IPS DF 19.7 (cell line): ENCODE measurements around the gene FANCD2.
"Not testable (repeated sequence)": the region's sequence is repeated elsewhere in the genome, so short reads cannot be mapped to it uniquely, and the experiment has no call there.

ENCODE experiments used
- DNase-seq: peaks from one replicate; pipeline ENCODE4 v3.0.0-alpha.2; 2013; ENCODE audit warnings: low read depth, low spot score

FANCD2 gene

DNA sequence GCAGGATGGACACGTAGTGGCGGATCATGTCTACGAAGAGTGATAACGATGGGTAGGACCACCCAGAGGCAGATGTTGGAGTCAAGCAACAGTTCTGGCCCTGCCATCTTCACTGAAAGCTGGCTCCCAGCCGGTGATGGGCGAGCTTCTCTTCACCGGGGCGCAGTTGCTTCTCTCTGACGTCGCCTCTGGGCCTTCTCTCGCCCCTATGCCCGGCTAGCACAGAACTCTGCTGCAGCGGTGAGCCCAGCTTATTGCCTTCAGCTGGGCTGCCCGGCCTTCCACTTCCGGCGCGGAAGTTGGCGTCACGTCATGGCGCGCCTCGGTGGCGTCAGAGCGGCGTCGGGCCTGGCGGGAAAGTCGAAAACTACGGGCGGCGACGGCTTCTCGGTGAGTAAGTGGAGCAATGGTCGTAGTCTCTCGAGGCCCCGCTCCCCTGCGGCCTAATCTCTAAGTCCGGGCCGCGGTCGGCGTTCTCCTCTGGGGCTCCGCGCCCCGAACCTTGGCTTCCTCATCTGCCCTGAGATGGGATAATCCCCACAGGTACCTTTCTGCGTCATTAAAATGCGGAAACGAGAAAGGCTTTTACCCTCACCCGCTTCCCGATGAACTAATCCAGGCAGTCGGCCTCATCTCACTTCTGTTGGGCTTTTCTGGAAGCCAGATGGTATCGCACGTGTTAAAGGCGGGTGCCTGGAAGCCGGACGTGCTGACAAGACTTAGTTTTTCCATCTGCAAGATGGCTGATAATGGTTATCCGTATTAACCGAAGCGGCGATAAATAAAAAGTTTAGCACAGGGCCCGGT is at the start of gene FANCD2:
Gene FANCD2 (plus strand): TSS at position 354 of the 807 bp plus-strand sequence. CDS start 2,221 bp downstream, outside the sequence.
- no peak for DNase-seq

DNA sequence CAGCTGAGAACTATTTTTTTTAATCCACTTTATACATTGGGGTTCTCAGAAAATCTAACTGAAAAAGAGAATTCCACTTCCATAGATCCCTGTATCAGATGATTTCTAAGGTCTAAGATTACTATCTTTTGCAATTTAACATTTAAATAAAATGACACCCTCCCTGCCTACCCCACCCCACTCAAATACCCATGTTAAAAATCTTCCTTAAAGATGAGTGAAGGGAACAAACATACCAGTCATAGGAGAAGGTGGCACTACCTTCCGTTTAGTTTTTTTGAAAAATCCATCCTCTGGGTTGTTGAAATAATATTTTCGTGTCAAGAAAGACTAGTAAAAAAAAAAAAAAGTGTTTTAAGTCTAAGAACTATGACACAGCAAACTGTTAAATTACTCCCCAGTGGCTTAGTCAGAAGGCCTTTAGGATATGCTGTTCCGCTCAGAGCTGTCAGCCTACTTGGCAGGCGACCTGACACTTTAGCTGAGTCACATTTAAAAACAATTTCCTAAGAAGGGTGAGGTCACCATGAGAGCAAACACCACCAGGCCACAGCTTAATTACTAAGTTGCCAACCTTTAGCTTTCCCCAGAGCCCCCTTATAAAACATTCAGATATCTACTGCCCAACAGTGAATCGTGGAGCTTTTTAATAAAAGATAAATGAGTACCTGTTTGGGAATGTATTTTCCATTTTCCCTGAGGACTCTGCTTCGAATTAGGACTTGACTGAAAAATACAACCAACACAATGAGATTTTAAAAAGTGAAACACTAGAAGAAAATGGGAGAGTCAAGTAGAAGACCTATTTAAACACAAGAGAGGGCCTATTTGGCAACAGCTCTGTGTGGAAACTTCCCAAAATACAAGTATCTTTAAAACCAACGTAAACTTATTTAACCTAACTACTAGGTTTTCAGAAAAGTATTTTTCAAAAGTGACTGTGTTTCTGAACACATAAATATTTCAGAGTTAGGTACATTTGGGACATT is 49.2 kb upstream of the FANCD2 start:
- DNase-seq: no peak

DNA sequence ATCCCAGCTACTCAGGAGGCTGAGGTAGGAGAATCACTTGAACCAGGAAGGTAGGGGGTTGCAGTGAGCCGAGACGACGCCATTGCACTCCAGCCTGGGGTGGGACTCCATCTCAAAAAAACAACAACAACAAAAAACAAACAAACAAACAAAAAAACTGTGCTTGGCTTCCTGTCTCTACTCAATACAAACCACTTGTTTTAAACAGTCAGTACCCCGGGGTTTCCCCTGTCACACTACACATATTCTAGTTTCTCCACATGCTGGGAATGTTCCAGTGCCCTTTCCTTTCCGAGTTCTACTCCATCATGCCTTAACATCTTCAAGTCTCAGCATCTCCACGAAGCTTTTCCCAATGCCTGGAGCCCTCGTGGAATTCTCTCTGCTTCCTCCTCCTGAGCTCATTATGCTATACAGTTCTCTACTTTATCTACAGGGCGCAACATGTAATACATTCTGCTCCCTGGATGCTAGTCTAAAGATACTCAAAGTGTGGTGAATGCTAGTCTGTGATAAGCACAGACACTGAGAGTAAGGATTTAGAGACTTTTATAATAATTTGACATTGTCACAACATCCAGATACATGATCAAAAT is 47.4 kb upstream of the FANCD2 start:
- no peak for DNase-seq

GRCh38 chr3:9980251-9980650 is 46.0 kb upstream of the FANCD2 start:
- DNase-seq: no peak

DNA sequence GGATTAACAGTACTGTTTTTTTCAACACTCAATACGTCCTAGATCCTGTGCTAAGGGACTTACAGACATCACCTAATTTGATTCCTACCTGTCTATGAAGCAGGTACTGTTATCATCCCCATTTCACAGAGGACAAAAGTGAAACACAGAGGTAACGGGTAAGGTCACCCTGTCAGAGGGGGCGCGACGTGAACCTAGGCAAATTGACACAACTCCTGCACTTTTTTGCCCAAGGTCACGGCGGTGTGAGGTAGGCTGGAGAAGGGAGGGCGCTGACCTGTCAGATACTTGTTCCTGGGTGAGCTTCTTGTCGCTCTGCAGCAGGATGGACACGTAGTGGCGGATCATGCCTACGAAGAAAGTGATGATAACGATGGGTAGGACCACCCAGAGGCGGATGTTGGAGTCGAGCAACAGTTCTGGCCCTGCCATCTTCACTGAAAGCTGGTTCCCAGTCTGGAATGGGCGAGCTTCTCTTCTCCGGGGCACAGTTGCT is 40.0 kb upstream of the FANCD2 start:
- DNase-seq: no peak

DNA sequence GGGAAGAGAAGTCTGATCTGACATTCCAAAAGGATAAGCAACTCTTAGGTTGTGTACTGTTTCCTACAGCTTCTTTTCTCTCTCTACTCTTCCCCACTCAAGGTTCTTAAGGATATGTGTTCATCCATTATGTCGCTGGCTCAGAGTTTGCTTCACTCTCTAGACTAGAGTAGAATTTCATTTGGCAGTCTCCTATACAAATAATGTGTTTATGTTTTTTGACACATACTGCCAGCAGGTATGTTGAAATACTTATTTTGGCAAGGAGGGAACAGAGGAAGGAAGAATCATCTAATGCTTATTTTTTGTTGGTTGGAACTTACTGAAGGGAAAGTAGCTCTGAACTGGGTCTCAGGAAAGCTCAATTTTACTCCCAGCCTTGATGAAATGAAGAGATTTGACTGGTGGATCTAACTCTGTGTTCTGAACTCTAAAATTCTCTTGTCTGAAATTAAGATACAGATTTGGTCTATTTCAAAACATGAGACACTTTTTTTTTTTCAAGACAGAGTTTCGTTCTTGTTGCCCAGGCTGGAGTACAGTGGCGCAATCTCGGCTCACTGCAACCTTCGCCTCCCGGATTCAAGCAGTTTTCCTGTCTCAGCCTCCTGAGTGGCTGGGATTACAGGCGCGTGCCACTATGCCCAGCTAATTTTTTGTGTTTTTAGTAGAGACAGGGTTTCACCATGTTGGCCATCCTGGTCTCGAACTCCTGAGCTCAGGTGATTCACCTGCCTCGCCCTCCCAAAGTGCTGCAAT is 32.0 kb upstream of the FANCD2 start:
- DNase-seq: no peak

DNA sequence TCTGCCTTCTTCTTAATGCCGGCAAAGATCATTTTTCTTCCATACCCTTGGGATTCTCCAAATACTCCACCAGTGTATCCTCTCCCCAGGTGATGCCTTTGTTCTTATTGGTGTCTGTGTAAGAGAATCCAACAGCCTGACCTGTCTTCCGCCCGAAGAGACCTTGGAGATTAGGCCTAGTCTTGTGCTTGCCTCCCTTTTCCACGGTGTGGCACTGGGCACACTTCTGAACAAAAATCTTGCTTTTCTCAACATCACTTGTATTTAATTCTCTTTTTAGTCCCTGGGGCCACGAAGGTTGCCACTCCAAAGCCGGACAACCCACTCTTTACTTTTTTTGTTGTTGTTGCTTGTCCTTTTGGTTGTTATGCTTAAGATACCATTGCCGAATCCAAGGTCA is 25.6 kb upstream of the FANCD2 start:
- DNase-seq: no peak

DNA sequence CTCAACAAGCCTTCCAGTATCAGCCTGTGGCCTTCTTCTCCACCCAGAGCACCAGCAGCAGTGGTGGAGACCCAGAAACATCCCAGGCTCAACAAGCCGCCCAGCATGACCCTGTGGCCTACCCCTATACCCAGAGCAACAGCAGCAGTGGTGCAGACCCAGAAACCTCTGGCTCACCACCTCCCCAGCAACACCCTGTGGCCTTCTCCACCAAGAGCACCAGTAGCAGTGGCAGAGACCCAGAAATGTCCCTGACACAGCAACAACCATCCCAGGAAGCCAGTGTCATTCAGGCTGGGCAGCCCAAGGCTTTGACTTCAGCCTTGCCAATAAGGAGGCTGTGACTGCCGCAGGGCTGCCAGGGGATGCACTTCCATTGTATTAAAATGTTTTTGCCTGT is 23.3 kb upstream of the FANCD2 start:
- no peak for DNase-seq

DNA sequence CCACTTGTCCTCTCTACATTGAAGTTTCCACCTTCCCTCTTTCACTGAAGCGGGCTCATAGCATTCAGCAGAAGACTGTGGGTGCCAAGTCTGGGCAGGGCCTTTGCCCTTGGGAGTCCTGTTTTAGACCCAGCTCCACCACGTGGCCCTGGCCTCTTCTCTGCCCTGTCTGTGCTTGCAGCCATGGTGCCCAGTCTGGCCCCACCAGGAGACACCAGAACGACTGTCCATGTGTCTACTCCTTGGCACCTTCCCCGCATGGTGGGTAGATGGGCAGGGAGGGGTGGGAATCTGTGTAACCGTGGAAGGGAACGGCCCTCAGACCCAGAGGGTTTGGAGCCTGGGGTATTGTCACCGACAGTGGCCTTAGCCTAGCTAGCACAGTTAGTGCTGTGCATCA is 21.7 kb upstream of the FANCD2 start:
- no peak for DNase-seq

DNA sequence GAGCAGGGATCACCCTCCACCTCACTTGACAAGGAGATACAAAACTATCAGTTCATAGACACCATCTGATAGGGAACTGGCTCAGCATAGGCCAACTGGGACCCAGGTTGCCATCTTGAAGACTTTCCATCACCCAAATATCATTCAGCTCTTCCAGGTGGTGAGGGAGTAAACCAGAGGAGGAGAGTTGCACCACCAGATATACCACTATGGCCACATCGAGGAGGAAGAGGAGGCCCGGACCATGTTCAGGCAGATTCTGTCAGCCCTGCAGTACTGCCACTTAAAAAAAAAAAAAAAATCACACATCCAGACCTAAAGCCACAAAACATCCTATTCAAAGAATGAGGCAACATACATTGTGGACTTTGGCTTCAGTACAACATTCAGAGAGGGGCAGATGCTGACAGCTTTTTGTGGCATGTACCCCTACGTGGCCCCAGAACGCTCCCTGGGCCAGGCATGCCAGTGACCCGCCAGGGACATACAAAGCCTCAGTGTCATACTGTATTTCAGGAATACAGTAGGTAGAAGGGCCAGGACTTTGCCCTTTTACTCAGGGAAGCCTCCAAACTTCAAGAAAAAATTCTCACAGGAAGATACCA is 21.2 kb upstream of the FANCD2 start:
- no peak for DNase-seq

GRCh38 chr3:10006048-10006761 is 20.0 kb upstream of the FANCD2 start:
- no peak for DNase-seq

GRCh38 chr3:10006762-10007090 is 19.5 kb upstream of the FANCD2 start:
- no peak for DNase-seq

GRCh38 chr3:10007126-10007782 is 19.0 kb upstream of the FANCD2 start:
- DNase-seq: no peak

- DNase-seq: not testable (repeated sequence)
Measured at GRCh38 chr3:10008216-10008587, 18.0 kb upstream of the FANCD2 start.

- DNase-seq: no peak
Measured at GRCh38 chr3:10008588-10009344, 17.5 kb upstream of the FANCD2 start.

DNA sequence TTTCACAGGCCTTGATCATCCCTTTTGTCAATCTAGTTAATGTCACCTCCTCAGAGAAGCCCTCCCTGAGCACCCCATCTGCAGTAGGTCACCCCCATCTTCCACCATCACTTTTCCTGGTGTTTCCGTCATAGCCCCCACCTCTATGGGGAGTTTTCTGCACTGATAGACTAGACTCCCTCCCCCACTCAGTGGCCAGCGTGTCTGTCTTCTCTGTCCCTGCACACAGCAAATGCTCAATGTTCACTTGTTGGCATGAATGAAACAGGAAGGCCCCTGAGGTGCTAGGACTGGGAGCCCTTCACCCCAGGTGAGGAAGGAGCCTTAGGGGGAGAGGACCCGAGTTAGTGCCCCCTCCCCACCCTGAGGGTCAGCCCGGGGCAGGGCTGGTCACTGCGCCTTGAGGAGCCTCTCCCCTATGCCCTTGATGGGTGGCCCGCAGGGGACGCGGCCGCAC is 15.8 kb upstream of the FANCD2 start:
- no peak for DNase-seq

GRCh38 chr3:10010878-10011465 is 15.3 kb upstream of the FANCD2 start:
- no peak for DNase-seq

DNA sequence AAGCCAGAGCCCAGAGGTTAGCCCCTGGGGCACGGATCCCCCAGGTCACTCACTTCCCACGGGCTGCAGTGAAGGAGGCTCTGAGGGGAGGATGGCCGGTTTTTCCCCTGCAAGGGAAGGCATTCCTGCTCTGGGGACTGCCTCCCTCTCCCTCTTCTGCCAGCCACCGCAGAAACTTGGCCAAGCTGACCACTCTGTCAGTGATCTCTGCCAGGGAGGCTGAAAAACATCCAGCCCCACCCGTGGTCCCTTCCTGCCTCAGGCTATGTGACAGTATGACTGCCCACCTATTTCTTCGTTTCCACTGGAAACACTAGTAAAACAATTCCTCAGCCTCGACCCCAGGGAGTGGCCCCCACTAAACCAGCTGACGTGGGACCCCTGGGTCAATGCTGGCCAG is 14.6 kb upstream of the FANCD2 start:
- DNase-seq: no peak

GRCh38 chr3:10012106-10012505 is 14.1 kb upstream of the FANCD2 start:
- DNase-seq: no peak
